ENCODE data around the gene MAZ.

DNA sequence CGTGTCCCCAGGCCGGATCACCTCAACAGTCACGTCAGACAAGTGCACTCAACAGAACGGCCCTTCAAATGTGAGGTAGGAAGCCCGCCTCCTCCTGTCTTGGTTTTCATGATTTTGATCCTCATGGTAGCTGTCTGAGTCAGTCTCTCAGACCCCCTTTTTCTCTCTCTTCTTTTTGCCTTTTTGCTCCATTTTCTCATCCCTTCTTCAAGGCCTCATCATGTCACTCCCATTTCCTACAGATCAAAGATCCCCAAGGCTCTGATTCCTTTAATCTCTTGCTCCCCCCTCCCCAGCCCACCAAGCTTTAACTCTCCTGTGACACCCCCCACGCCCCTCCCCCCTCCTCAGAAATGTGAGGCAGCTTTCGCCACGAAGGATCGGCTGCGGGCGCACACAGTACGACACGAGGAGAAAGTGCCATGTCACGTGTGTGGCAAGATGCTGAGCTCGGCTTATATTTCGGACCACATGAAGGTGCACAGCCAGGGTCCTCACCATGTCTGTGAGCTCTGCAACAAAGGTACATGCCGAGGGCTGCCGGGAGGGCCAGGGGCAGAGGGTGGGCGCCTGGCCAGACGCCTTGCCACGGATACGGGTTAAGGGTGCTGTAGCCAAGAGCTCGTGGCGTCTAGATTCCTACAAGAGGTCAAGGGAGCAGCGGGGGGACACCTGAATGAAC, 2.0 kb downstream of the MAZ start:
- TF ChIP-seq NFIC (IDR thresholded peaks at IDR 0.05; ENCODE audit: borderline replicate concordance) (no peak), EZH2phosphoT487 (IDR thresholded peaks at IDR 0.05; ENCODE audit: borderline replicate concordance, low read depth) (no peak), EP300 (IDR thresholded peaks at IDR 0.05; ENCODE audit: borderline replicate concordance in 1 of 2, low read depth in 1 of 2, low read length in 1 of 2) (no peak), CHD2 (IDR thresholded peaks at IDR 0.05; ENCODE audit: low read length, partially characterized antibody) (no peak), JUND (IDR thresholded peaks at IDR 0.05) (no peak)
- TF ChIP-seq, protein P1, sequence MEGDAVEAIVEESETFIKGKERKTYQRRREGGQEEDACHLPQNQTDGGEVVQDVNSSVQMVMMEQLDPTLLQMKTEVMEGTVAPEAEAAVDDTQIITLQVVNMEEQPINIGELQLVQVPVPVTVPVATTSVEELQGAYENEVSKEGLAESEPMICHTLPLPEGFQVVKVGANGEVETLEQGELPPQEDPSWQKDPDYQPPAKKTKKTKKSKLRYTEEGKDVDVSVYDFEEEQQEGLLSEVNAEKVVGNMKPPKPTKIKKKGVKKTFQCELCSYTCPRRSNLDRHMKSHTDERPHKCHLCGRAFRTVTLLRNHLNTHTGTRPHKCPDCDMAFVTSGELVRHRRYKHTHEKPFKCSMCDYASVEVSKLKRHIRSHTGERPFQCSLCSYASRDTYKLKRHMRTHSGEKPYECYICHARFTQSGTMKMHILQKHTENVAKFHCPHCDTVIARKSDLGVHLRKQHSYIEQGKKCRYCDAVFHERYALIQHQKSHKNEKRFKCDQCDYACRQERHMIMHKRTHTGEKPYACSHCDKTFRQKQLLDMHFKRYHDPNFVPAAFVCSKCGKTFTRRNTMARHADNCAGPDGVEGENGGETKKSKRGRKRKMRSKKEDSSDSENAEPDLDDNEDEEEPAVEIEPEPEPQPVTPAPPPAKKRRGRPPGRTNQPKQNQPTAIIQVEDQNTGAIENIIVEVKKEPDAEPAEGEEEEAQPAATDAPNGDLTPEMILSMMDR (IDR thresholded peaks at IDR 0.05), result no peak
- TF ChIP-seq, protein P2, sequence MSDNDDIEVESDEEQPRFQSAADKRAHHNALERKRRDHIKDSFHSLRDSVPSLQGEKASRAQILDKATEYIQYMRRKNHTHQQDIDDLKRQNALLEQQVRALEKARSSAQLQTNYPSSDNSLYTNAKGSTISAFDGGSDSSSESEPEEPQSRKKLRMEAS (IDR thresholded peaks at IDR 0.05; ENCODE audit: low read depth), result no peak
- TF ChIP-seq, protein P3, sequence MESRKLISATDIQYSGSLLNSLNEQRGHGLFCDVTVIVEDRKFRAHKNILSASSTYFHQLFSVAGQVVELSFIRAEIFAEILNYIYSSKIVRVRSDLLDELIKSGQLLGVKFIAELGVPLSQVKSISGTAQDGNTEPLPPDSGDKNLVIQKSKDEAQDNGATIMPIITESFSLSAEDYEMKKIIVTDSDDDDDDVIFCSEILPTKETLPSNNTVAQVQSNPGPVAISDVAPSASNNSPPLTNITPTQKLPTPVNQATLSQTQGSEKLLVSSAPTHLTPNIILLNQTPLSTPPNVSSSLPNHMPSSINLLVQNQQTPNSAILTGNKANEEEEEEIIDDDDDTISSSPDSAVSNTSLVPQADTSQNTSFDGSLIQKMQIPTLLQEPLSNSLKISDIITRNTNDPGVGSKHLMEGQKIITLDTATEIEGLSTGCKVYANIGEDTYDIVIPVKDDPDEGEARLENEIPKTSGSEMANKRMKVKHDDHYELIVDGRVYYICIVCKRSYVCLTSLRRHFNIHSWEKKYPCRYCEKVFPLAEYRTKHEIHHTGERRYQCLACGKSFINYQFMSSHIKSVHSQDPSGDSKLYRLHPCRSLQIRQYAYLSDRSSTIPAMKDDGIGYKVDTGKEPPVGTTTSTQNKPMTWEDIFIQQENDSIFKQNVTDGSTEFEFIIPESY (IDR thresholded peaks at IDR 0.05; ENCODE audit: borderline replicate concordance, low read depth), result no peak
